SK-N-SH treated with all-trans-retinoic acid at 6 μM for 48 hours (cell line): Measurements from ENCODE around the gene SIN3B.

Experiments used
- ATAC-seq: fragments of 200-7000 bp; cut with Tn5 transposase; 3 replicates; pipeline ENCODE4 v1.9.1; 2020; ENCODE audit warnings: mild to moderate bottlenecking, moderate library complexity
- ARNTL ChIP-seq: fragments of 450-650 bp; formaldehyde crosslinking; IDR thresholded peaks from 2 replicates; pipeline ENCODE4 v1.5.0; 2020; ENCODE audit warnings: low read depth, mild to moderate bottlenecking, moderate library complexity, borderline replicate concordance
- BACH2 ChIP-seq: fragments of 250-450 bp; sonication (Bioruptor Pico); IDR thresholded peaks from 2 replicates; pipeline ENCODE4 v1.9.0; 2021; ENCODE audit warnings: mild to moderate bottlenecking, borderline replicate concordance
- CSDC2 ChIP-seq: fragments of 250-450 bp; sonication (Bioruptor Pico); IDR thresholded peaks from 2 replicates; pipeline ENCODE4 v1.5.0; 2020; ENCODE audit warnings: mild to moderate bottlenecking, moderate library complexity
- CSRNP3 ChIP-seq: fragments of 250-450 bp; sonication (Bioruptor Pico); IDR thresholded peaks from 2 replicates; pipeline ENCODE4 v1.5.1; 2021; ENCODE audit warnings: mild to moderate bottlenecking, moderate library complexity
- ESRRG ChIP-seq: fragments of 250-450 bp; sonication (Bioruptor Pico); IDR thresholded peaks from 2 replicates; pipeline ENCODE4 v1.6.1; 2021; ENCODE audit warnings: mild to moderate bottlenecking
- ISL1 ChIP-seq: fragments of 250-450 bp; sonication (Bioruptor Pico); IDR thresholded peaks from 2 replicates; pipeline ENCODE4 v2.1.2; 2022; ENCODE audit warnings: mild to moderate bottlenecking, moderate library complexity
- OSR1 ChIP-seq: fragments of 250-450 bp; sonication (Bioruptor Pico); IDR thresholded peaks from 2 replicates; pipeline ENCODE4 v1.8.0; 2022; ENCODE audit warnings: moderate library complexity, mild to moderate bottlenecking, inconsistent platforms
- POU6F1 ChIP-seq: fragments of 250-450 bp; sonication (Bioruptor Pico); IDR thresholded peaks from 2 replicates; pipeline ENCODE4 v1.8.0; 2021; ENCODE audit warnings: low read depth, mild to moderate bottlenecking, moderate library complexity, borderline replicate concordance
- PPARA ChIP-seq: fragments of 250-450 bp; sonication (Bioruptor Pico); IDR thresholded peaks from 2 replicates; pipeline ENCODE4 v1.5.0; 2020; ENCODE audit warnings: mild to moderate bottlenecking, borderline replicate concordance
- RARB ChIP-seq: fragments of 250-450 bp; sonication (Bioruptor Pico); IDR thresholded peaks from 2 replicates; pipeline ENCODE4 v1.8.0; 2021; ENCODE audit warnings: mild to moderate bottlenecking, moderate library complexity
- SNAI2 ChIP-seq: fragments of 250-450 bp; sonication (Bioruptor Pico); IDR thresholded peaks from 2 replicates; pipeline ENCODE4 v1.5.0; 2020; ENCODE audit warnings: mild to moderate bottlenecking, moderate library complexity
- TCF4 ChIP-seq: fragments of 250-450 bp; sonication (Bioruptor Pico); IDR thresholded peaks from 2 replicates; pipeline ENCODE4 v1.8.0; 2021; ENCODE audit warnings: mild to moderate bottlenecking, moderate library complexity, borderline replicate concordance
- TOX ChIP-seq: fragments of 250-450 bp; sonication (Bioruptor Pico); IDR thresholded peaks from 2 replicates; pipeline ENCODE4 v1.8.0; 2021; ENCODE audit warnings: mild to moderate bottlenecking, moderate library complexity, borderline replicate concordance
- TSHZ2 ChIP-seq: fragments of 250-450 bp; sonication (Bioruptor Pico); IDR thresholded peaks from 2 replicates; pipeline ENCODE4 v1.5.0; 2020; ENCODE audit warnings: mild to moderate bottlenecking, moderate library complexity
- ZC3H10 ChIP-seq: fragments of 250-450 bp; sonication (Bioruptor Pico); IDR thresholded peaks from 2 replicates; pipeline ENCODE4 v1.5.1; 2021; ENCODE audit warnings: mild to moderate bottlenecking, moderate library complexity
- ZFP3 ChIP-seq: fragments of 250-450 bp; sonication (Bioruptor Pico); IDR thresholded peaks from 2 replicates; pipeline ENCODE4 v1.5.0; 2020; ENCODE audit warnings: mild to moderate bottlenecking, moderate library complexity
- ZNF565 ChIP-seq: fragments of 450-650 bp; formaldehyde crosslinking; conservative IDR thresholded peaks from 2 replicates; pipeline ENCODE4 v1.5.0; 2020; ENCODE audit warnings: low read depth, mild to moderate bottlenecking, moderate library complexity
- ZNF70 ChIP-seq: fragments of 450-650 bp; formaldehyde crosslinking; IDR thresholded peaks from 2 replicates; pipeline ENCODE4 v1.5.0; 2020; ENCODE audit warnings: mild to moderate bottlenecking, moderate library complexity
- ZNF8 ChIP-seq: fragments of 450-650 bp; formaldehyde crosslinking; IDR thresholded peaks from 2 replicates; pipeline ENCODE4 v1.5.0; 2020; ENCODE audit warnings: mild to moderate bottlenecking, moderate library complexity

The SIN3B gene

GRCh38 chr19:16892868-16893685, 63.9 kb downstream of the SIN3B start:
- ATAC-seq, result no peak
- no peak for TF ChIP-seq RARB (CRISPR knock-in tag)
- no peak for TF ChIP-seq ISL1 (CRISPR knock-in tag)
- no peak for TF ChIP-seq POU6F1 (CRISPR knock-in tag)
- TF ChIP-seq TSHZ2 (CRISPR knock-in tag), result no peak
- no peak for TF ChIP-seq BACH2 (CRISPR knock-in tag)
- no peak for TF ChIP-seq CSDC2 (CRISPR knock-in tag)
- TF ChIP-seq OSR1 (CRISPR knock-in tag), result no peak
- TF ChIP-seq SNAI2 (CRISPR knock-in tag), result no peak

DNA sequence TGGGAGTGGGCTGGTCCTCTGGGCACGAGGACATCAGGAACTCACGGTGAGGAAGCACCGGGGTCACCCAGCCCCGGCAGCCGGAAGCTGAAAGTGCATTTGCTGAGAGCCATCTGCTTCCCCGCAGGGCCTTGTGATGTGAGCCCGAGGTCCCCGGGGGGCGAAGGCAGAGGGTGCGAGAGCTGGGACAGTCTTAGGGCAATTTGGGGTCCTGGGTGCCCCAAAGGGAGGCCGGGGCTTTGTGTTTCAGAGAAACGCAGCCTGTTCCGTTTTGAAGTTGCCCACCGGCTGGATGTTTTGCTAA, 64.4 kb downstream of the SIN3B start:
- ATAC-seq, result no peak
- no peak for TF ChIP-seq ZC3H10 (CRISPR knock-in tag)

DNA sequence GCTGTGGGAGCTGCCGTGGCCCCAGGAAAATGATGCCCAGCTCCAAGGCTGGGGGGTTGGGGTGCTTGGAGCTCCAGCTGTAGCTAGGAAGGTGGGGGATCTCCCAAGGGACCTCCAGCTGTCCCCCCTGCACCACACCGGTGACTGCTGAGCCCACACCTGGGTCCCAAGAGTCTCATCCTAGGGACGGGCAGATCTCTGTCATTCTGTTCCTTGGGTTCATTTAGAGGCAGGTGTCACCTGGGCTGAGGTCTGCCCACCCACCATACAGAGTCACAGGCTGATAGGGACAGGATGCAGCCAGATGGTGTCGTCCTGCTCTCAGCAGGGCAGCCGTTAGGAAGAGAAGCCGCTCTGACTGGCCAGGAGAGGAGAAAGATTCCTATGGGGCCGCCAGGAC, 64.9 kb downstream of the SIN3B start:
- TF ChIP-seq BACH2 (CRISPR knock-in tag) (no peak), ISL1 (CRISPR knock-in tag) (no peak), TCF4 (no peak), OSR1 (CRISPR knock-in tag) (no peak), TOX (no peak), ARNTL (no peak), CSDC2 (CRISPR knock-in tag) (no peak), ZNF565 (CRISPR knock-in tag) (no peak), ZC3H10 (CRISPR knock-in tag) (no peak), TSHZ2 (CRISPR knock-in tag) (no peak), ZFP3 (CRISPR knock-in tag) (no peak), RARB (CRISPR knock-in tag) (no peak), ZNF8 (CRISPR knock-in tag) (no peak), POU6F1 (CRISPR knock-in tag) (no peak), PPARA (no peak), SNAI2 (CRISPR knock-in tag) (no peak), ESRRG (CRISPR knock-in tag) (no peak), CSRNP3 (CRISPR knock-in tag) (no peak), ZNF70 (CRISPR knock-in tag) (no peak)
- ATAC-seq, result no peak
